ENCODE measurements around the gene RBM20. TPM values are rescaled to one million over a fixed set of nuclear protein-coding genes. Genes with fewer than 3 reads are reported as not detected.

RBM20 gene
- total and polyA plus RNA-seq, 10 of the 15 experiments (the other 5 are each of a cell fraction or from before 2014, with no cell fraction given): 0.04 to 0.26 (median 0.15) TPM

- TF ChIP-seq NR2F1 (conservative IDR thresholded peaks at IDR 0.05) (no peak), CHD1 (IDR thresholded peaks at IDR 0.05; ENCODE audit: low read depth, low read length) (no peak), ZNF622 (IDR thresholded peaks at IDR 0.05) (no peak), EED (IDR thresholded peaks at IDR 0.05; ENCODE audit: low read depth) (no peak), NFYB (IDR thresholded peaks at IDR 0.05; ENCODE audit: insufficient read depth, low read depth, low read length) (no peak), ZNF384 (IDR thresholded peaks at IDR 0.05; ENCODE audit: borderline replicate concordance, low read depth, low read length) (no peak), GABPA (IDR thresholded peaks at IDR 0.05; ENCODE audit: low read depth) (no peak)
Measured at GRCh38 chr10:110666673-110667072, 22.5 kb downstream of the RBM20 start (continued).

- Histone ChIP-seq H3K79me2 (ENCODE audit: control insufficient read depth, insufficient read depth, low read length) (no peaks in the 10 kb centered on the region), H3K27ac (ENCODE audit: control insufficient read depth, insufficient read depth) (no peak overlapping the region), H3K4me3 (no peak overlapping the region), H3K27me3 (replicated peaks in 1 of 2; ENCODE audit: control insufficient read depth in 2 of 2, insufficient read depth in 2 of 2, low read length in 1 of 2) (no peaks in the 10 kb centered on the region), H3K36me3 (ENCODE audit: control insufficient read depth in 2 of 2, insufficient read depth in 2 of 2, low read length in 1 of 2) (no peaks in the 10 kb centered on the region), H2AFZ (ENCODE audit: control insufficient read depth, low read depth, low read length) (no peak overlapping the region), H3K9ac (ENCODE audit: control insufficient read depth, insufficient read depth, low read length) (no peak overlapping the region), H3K4me1 (ENCODE audit: control insufficient read depth, insufficient read depth, low read length) (no peaks in the 10 kb centered on the region), H3K4me2 (ENCODE audit: control insufficient read depth, insufficient read depth) (no peak overlapping the region), H4K20me1 (ENCODE audit: control insufficient read depth, insufficient read depth) (no peaks in the 10 kb centered on the region), H3K9me3 (replicated peaks; ENCODE audit: control insufficient read depth, insufficient read depth, low read length) (no peaks in the 10 kb centered on the region)
- POLR2A ChIA-PET: interaction anchor here (0.6 kb wide), 1 partner anchor 621 kb away, joined by 3 read pairs; no protein-coding TSS in a partner anchor
- CTCF ChIA-PET: interaction anchor here (0.6 to 0.7 kb wide), 2 partner anchors 18 to 84 kb away, joined by 3 read pairs; no protein-coding TSS in a partner anchor
- DNase-seq (ENCODE audit: low read depth, low spot score): no peak
- in situ Hi-C loops (cut with MboI) (no loop called here), intact Hi-C loops (cut with micrococcal nuclease; ENCODE audit: unreplicated experiment) (no loop called here)
- 52% methylated on average over 9 of the region's 9 CpGs for WGBS (ENCODE audit: insufficient coverage, insufficient replicate concordance, low lambda C conversion rate, missing lambda C conversion rate)
- BruUV-seq (replicated peaks): no TSS peak
- RAD21 ChIA-PET (ENCODE audit: unreplicated experiment): no interaction called here
- no peak for FAIRE-seq
- TF ChIP-seq ZZZ3 (IDR thresholded peaks at IDR 0.05; ENCODE audit: control insufficient read depth, insufficient read length, low read depth): no peak
- no peak for TF ChIP-seq SREBF2 (IDR thresholded peaks at IDR 0.05; ENCODE audit: low read length)
- no peak for TF ChIP-seq JUNB (IDR thresholded peaks at IDR 0.05)
- no peak for TF ChIP-seq POLR2AphosphoS2 (IDR thresholded peaks at IDR 0.05; ENCODE audit: low read depth, low read length)
- no peak for TF ChIP-seq NFYB (IDR thresholded peaks at IDR 0.05; ENCODE audit: insufficient read depth, low read depth, low read length)
- SMC1A ChIA-PET (ENCODE audit: uncharacterized antibody, unreplicated experiment): no interaction called here
- no peak for ATAC-seq
Measured at GRCh38 chr10:110667620-110668343, 23.6 kb downstream of the RBM20 start.

All from GM12878 (cell line).